ENCODE measurements around the gene GPC6.

GRCh38 chr13:93397619-93398018 lies 171.0 kb downstream of the GPC6 start:
- TF ChIP-seq CTCF (conservative IDR thresholded peaks at IDR 0.05; ENCODE audit: low read length) = no peak
- TF ChIP-seq EZH2phosphoT487 (IDR thresholded peaks at IDR 0.05; ENCODE audit: borderline replicate concordance) = no peak
